GM12892 (cell line): Measurements from ENCODE around the gene CRTC1.

ENCODE experiments used
- DNase-seq: peaks from one replicate; pipeline ENCODE4 v3.0.0; 2011; ENCODE audit not compliant: insufficient read length
- FAIRE-seq: peaks from 2 replicates; lab custom pipeline; 2011; peaks lifted over from hg19 to GRCh38; lab: Jason Lieb, UNC
- POLR2A ChIP-seq: IDR thresholded peaks from 2 replicates; pipeline ENCODE4 v1.6.1; 2011; ENCODE audit warnings: low read depth, low read length, control low read depth
- POLR2AphosphoS5 ChIP-seq: IDR thresholded peaks from 2 replicates; pipeline ENCODE4 v1.6.1; 2011; ENCODE audit warnings: low read depth, low read length, control low read depth
- TAF1 ChIP-seq: IDR thresholded peaks from 2 replicates; pipeline ENCODE4 v1.6.1; 2011; ENCODE audit warnings: low read depth, mild to moderate bottlenecking, control low read depth, low read length, borderline replicate concordance

Gene CRTC1

GRCh38 chr19:18775586-18776287 lies 92.3 kb downstream of the CRTC1 start:
- TF ChIP-seq POLR2A: no peak
- no peak for TF ChIP-seq POLR2AphosphoS5
- TF ChIP-seq TAF1: no peak
- FAIRE-seq: no peak
- DNase-seq: no peak

GRCh38 chr19:18776288-18776594 lies 92.8 kb downstream of the CRTC1 start:
- no peak for FAIRE-seq
- no peak for TF ChIP-seq POLR2A
- no peak for TF ChIP-seq TAF1
- no peak for TF ChIP-seq POLR2AphosphoS5
- no peak for DNase-seq

GRCh38 chr19:18776736-18777135 lies 93.3 kb downstream of the CRTC1 start:
- TF ChIP-seq POLR2AphosphoS5 (no peak), POLR2A (no peak), TAF1 (no peak)
- no peak for FAIRE-seq
- no peak for DNase-seq

- FAIRE-seq: no peak
- no peak for DNase-seq
- TF ChIP-seq POLR2A: no peak
- no peak for TF ChIP-seq TAF1
- TF ChIP-seq POLR2AphosphoS5: no peak
These were observed 94.0 kb downstream of the CRTC1 start for GRCh38 chr19:18777301-18778075.

GRCh38 chr19:18778076-18778389 lies 94.6 kb downstream of the CRTC1 start:
- DNase-seq (no peak), FAIRE-seq (no peak)
- no peak for TF ChIP-seq POLR2A
- TF ChIP-seq TAF1: no peak
- no peak for TF ChIP-seq POLR2AphosphoS5

GRCh38 chr19:18778826-18779495 lies 95.5 kb downstream of the CRTC1 start:
- FAIRE-seq (no peak), DNase-seq (no peak)
- TF ChIP-seq POLR2A (no peak), TAF1 (no peak), POLR2AphosphoS5 (no peak)

GRCh38 chr19:18780081-18780480 lies 96.6 kb downstream of the CRTC1 start:
- no peak for FAIRE-seq
- TF ChIP-seq POLR2AphosphoS5 (no peak), POLR2A (no peak), TAF1 (no peak)
- DNase-seq: no peak

- no peak for TF ChIP-seq POLR2A
- TF ChIP-seq POLR2AphosphoS5: no peak
- TF ChIP-seq TAF1: no peak
- FAIRE-seq (no peak), DNase-seq (no peak)
These were observed 97.2 kb downstream of the CRTC1 start for GRCh38 chr19:18780631-18781030.

GRCh38 chr19:18781047-18781600 lies 97.6 kb downstream of the CRTC1 start:
- DNase-seq: no peak
- no peak for FAIRE-seq
- TF ChIP-seq POLR2AphosphoS5 (no peak), POLR2A (no peak), TAF1 (no peak)

GRCh38 chr19:18781885-18782527 lies 98.5 kb downstream of the CRTC1 start:
- FAIRE-seq: no peak
- no peak for TF ChIP-seq TAF1
- TF ChIP-seq POLR2A: no peak
- no peak for TF ChIP-seq POLR2AphosphoS5
- DNase-seq: no peak
